Ovary (tissue), 9 donors: ENCODE measurements around the gene MYD88. TPM values are rescaled to one million over a fixed set of nuclear protein-coding genes. Genes with fewer than 3 reads are reported as not detected.

Experiments used
- DNase-seq, 5 donors: peaks; one replicate each; pipeline ENCODE4 v3.0.0-alpha.2; 2019 to 2020
- H3K27ac ChIP-seq, 2 donors: fragments of 200-600 bp; one replicate each; pipeline versions ENCODE4 v1.5.1 to v1.8.0; 2019 to 2022
- H3K27me3 ChIP-seq: fragments of 200-600 bp; one replicate; pipeline ENCODE4 v1.8.0; 2022
- H3K36me3 ChIP-seq: fragments of 200-600 bp; sonication (generic); one replicate; pipeline ENCODE4 v1.5.1; 2019
- H3K4me1 ChIP-seq: one replicate; pipeline ENCODE4 v1.8.1; 2013; ENCODE audit warnings: mild to moderate bottlenecking, moderate library complexity; ENCODE audit not compliant: insufficient read depth
- H3K4me3 ChIP-seq: fragments of 200-600 bp; sonication (generic); one replicate; pipeline ENCODE4 v1.5.1; 2017
- H3K9me3 ChIP-seq, 2 donors: fragments of 200-600 bp in 1 of 2; sonication (generic) in 1 of 2; one replicate each; pipeline versions ENCODE4 v1.5.1 to v1.8.1; 2013 to 2019; ENCODE audit warnings: mild to moderate bottlenecking in 1 of 2, moderate library complexity in 1 of 2
- CTCF ChIP-seq, 3 donors: fragments of 450-650 bp in 2 of 3; fragments of 200-600 bp in 1 of 3; IDR thresholded peaks; one replicate each; pipeline versions ENCODE4 v1.5.1 to v1.8.0; 2016 to 2022; ENCODE audit warnings: antibody characterized with exemption in 3 of 3, mild to moderate bottlenecking in 1 of 3
- EP300 ChIP-seq: sonication (generic); formaldehyde crosslinking; IDR thresholded peaks from one replicate; pipeline ENCODE4 v1.6.1; 2017; ENCODE audit warnings: antibody characterized with exemption
- POLR2A ChIP-seq: fragments of 450-650 bp; IDR thresholded peaks from one replicate; pipeline ENCODE4 v1.6.1; 2017; ENCODE audit warnings: antibody characterized with exemption, mild to moderate bottlenecking, moderate library complexity
- WGBS, 3 donors: extraction: QIAGEN DNeasy Blood & Tissue Kit in 1 of 3; methylation state at CpG; one replicate each; pipeline versions ENCODE4 v1.1.5 to v1.1.7; 2013 to 2017; 5-methylcytosine and 5-hydroxymethylcytosine counted together
- intact Hi-C, 4 donors: fragments of 100-400 bp; cut with DNase I; formaldehyde crosslinking; loops; one replicate each; pipeline versions ENCODE4 v1.11.0 to v1.15.1; 2022 to 2023
- polyA plus RNA-seq, 2 donors: library from polyadenylated mRNA; stranded (reverse); fragments of 200-250 nt in 1 of 2; fragments of 350-450 nt in 1 of 2; fragmentation: Illumina TruSeq in 1 of 2; extraction: RNeasy Lipid Tissue Mini Kit (QIAGEN cat#74804) in 1 of 2; gene quantifications; one replicate each; pipeline ENCODE4 v1.2.3, GENCODE V29; 2013 to 2014
- total RNA-seq, 7 donors: library from RNA; depleted of rRNA in 2 of 7; stranded (reverse); fragments of >200 nt in 2 of 7; fragmentation: NEBNext Ultra II Directional in 3 of 7; extraction: Animal tissue kit (Norgen Biotek cat#: 25700) in 3 of 7; gene quantifications; one replicate each; pipeline versions ENCODE4 v1.1.0 to v1.2.4, GENCODE V29; 2016 to 2023
- donor health status: DM: no; HTN: no; CAD: no; lungs with moderate emphysema.
- donor health status: DM: no; HTN: no; CAD: no.
- donor health status: Bipolar disorder and iron deficiency.
- donor health status: DM: yes; HTN: yes; CAD: no.
- donor health status: DM: no; HTN: no; CAD: no.
- donor health status: DM: yes; HTN: yes; CAD: no.

The MYD88 gene
- total and polyA plus RNA-seq, 9 donors = 12.8 to 58.9 (median 24.0) TPM

DNA sequence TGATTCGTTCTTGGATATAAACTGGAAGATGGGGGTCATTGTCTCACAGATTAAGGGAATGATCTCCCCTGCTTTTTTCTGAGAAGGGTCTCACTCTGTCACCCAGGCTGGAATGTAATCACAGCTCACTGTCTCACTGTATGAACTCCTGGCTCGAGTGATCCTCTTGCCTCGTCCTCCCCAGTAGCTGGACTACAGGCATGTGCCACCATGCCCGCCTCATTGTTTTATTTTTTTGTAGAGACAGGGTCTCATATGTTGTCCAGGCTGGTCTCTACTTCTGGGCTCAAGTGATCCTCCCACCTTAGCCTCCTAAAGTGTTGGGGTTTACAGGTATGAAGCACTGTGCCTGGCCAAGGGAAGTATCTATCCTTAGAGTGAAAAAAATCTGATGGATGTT is 32.3 kb downstream of the MYD88 start:
- Histone ChIP-seq H3K4me3 (no peak overlapping the region), H3K27me3 (no peaks in the 10 kb centered on the region), H3K9me3 (no peaks in the 10 kb centered on the region), H3K4me1 (peaks cover 5% of the 10 kb centered on the region), H3K36me3 (no peaks in the 10 kb centered on the region), H3K27ac (no peak overlapping the region)
- no peak for DNase-seq
- intact Hi-C loops = no loop called here
- no peak for TF ChIP-seq CTCF (IDR thresholded peaks at IDR 0.05)
- no peak for TF ChIP-seq EP300
- WGBS, 3 donors = 91 to 94% (median 92%) methylated on average over 4 of the region's 4 CpGs

DNA sequence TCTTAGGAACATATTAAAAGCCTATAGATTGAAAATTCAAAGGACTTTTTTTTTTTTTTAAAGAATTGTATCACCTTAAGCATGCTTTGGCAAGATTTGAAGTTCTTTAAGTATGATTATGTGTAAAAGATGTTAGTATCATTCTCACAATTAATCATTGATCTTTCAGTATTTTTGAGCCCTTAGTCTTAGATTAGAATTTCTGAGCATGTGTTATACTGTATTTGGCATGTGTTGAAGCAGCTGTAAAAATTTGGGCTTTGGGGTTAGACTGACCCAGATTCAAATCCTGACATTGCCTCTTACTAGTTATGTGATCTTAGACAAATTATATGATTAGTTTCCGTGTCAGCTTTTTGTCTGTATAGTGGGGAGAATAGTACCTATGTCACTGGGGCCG is 33.2 kb downstream of the MYD88 start:
- Histone ChIP-seq H3K9me3 (no peaks in the 10 kb centered on the region), H3K4me3 (no peak overlapping the region), H3K27me3 (no peaks in the 10 kb centered on the region), H3K4me1 (peaks cover 2% of the 10 kb centered on the region), H3K27ac (no peak overlapping the region), H3K36me3 (no peaks in the 10 kb centered on the region)
- intact Hi-C loops = no loop called here
- no peak for TF ChIP-seq CTCF (IDR thresholded peaks at IDR 0.05)
- no peak for TF ChIP-seq POLR2A
- no peak for TF ChIP-seq EP300
- 71 to 81% (median 79%) methylated on average over 2 of the region's 2 CpGs for WGBS, 3 donors
- no peak for DNase-seq

DNA sequence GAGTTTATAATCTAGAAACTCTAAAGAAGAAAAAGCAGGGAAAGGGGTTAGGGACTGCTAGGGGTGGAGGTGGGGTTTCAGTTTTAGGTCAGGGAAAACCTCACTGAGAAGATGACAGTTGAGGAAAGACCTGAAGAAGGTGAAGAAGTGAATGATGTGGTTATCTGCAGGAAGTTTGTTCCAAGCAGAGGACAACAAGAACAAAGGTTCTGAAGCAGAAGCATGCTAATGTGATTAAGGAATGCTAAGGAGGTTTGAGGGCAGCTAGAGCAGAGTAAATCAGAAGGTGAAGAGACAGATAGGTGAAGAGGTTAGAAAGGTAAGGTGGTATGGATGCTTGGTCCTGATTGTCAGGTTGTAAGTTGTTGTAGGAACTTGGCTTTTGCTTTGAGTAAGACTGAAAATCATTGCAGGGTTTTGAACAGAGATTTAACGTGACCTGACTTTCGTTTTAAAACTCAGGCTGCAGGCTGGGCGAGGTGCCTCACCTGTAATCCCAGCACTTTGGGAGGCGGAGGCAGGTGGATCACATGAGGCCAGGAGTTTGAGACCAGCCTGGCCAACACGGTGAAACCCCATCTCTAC is 35.5 kb downstream of the MYD88 start:
- Histone ChIP-seq H3K4me3 (no peak overlapping the region), H3K36me3 (no peaks in the 10 kb centered on the region), H3K4me1 (peaks cover 6% of the 10 kb centered on the region), H3K9me3 (no peaks in the 10 kb centered on the region), H3K27ac (no peak overlapping the region), H3K27me3 (no peaks in the 10 kb centered on the region)
- no peak for TF ChIP-seq EP300
- no peak for TF ChIP-seq CTCF (IDR thresholded peaks at IDR 0.05)
- no peak for TF ChIP-seq POLR2A
- WGBS, 3 donors = 91 to 95% (median 92%) methylated on average over 5 of the region's 5 CpGs
- DNase-seq = no peak
- intact Hi-C loops = no loop called here

DNA sequence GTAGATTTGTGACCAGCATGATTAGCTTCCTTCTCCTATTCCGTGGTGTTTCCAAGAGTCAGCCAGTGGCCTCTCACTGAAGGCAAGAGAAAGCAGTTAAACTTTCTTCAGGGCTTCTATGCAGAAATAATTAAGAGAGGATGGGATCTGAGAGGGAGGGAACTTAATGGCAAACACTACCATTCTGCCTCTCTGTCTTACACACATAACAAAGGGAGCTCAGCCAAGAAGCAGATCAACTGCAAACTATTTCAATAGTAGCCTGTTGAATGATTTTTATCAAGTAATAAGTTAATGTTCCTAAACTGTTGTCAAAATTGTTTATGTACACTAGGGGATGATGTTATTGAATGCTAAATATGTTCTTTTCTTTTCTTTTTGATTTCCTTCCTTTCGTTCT is 38.7 kb downstream of the MYD88 start:
- Histone ChIP-seq H3K4me1 (peaks cover 4% of the 10 kb centered on the region), H3K9me3 (no peaks in the 10 kb centered on the region), H3K4me3 (no peak overlapping the region), H3K36me3 (no peaks in the 10 kb centered on the region), H3K27ac (no peak overlapping the region), H3K27me3 (no peaks in the 10 kb centered on the region)
- 10 to 24% (median 17%) methylated on average over 2 of the region's 2 CpGs for WGBS, 3 donors
- TF ChIP-seq CTCF (IDR thresholded peaks at IDR 0.05) (no peak), POLR2A (no peak), EP300 (no peak)
- DNase-seq = no peak
- intact Hi-C loops = no loop called here
